IMR-90 (cell line): ENCODE results near the gene MS4A6E. TPM values are rescaled to one million over a fixed set of nuclear protein-coding genes. Genes with fewer than 3 reads are reported as not detected.

Experiments
- ATAC-seq: fragments of 200-7000 bp; cut with Tn5 transposase; 2 replicates; pipeline ENCODE4 v1.9.1; 2020; ENCODE audit warnings: low read depth, mild to moderate bottlenecking, moderate library complexity
- BruUV-seq: library from RNA; stranded (reverse); fragments of 400-500 nt; replicated peaks from 2 replicates; lab custom pipeline; 2021; lab: Mats Ljungman, UMichigan
- CTCF ChIA-PET: fragments of 300-600 bp; formaldehyde crosslinking; extraction: SDS; loops from one replicate; lab custom pipeline; 2021; ENCODE audit warnings: antibody characterized with exemption; lab: Yijun Ruan, JAX
- POLR2A ChIA-PET: fragments of 300-600 bp; sonication (Branson Sonifier 250); formaldehyde crosslinking; loops from one replicate; lab custom pipeline; 2022; ENCODE audit warnings: antibody characterized with exemption; ENCODE audit not compliant: unreplicated experiment; lab: Charles Lee
- DNase-seq: peaks from one replicate; pipeline ENCODE4 v3.0.0; 2013
- H2AFZ ChIP-seq: replicated peaks from 2 replicates; pipeline ENCODE3; 2013; ENCODE audit warnings: low read length, mild to moderate bottlenecking; ENCODE audit not compliant: poor library complexity
- H2AK5ac ChIP-seq: 2 replicates; pipeline ENCODE4 v1.6.1; 2013; ENCODE audit warnings: low read depth, low read length, inconsistent platforms
- H2AK9ac ChIP-seq: replicated peaks from 2 replicates; pipeline ENCODE3; 2013; ENCODE audit warnings: mild to moderate bottlenecking, low read depth, low read length, moderate library complexity; ENCODE audit not compliant: poor library complexity
- H2BK120ac ChIP-seq: 2 replicates; pipeline ENCODE4 v1.6.1; 2013; ENCODE audit warnings: low read depth, low read length, inconsistent platforms
- H2BK15ac ChIP-seq: 3 replicates; pipeline ENCODE4 v1.6.1; 2013; ENCODE audit warnings: low read depth, low read length, inconsistent platforms
- H2BK20ac ChIP-seq: 2 replicates; pipeline ENCODE4 v1.6.1; 2013; ENCODE audit warnings: low read depth, mild to moderate bottlenecking, inconsistent platforms, low read length, moderate library complexity
- H2BK5ac ChIP-seq: 2 replicates; pipeline ENCODE4 v1.6.1; 2013; ENCODE audit warnings: mild to moderate bottlenecking, low read depth, low read length, inconsistent platforms; ENCODE audit not compliant: poor library complexity, severe bottlenecking
- H3K14ac ChIP-seq: replicated peaks from 2 replicates; pipeline ENCODE4 v1.6.1; 2013; ENCODE audit warnings: low read depth, low read length, inconsistent platforms
- H3K18ac ChIP-seq: 2 replicates; pipeline ENCODE4 v1.6.1; 2013; ENCODE audit warnings: low read depth, low read length, control low read depth
- H3K23ac ChIP-seq: 2 replicates; pipeline ENCODE4 v1.6.1; 2013; ENCODE audit warnings: low read depth, low read length, inconsistent platforms
- H3K27ac ChIP-seq: 2 replicates; pipeline ENCODE4 v1.5.1; 2013; ENCODE audit warnings: mild to moderate bottlenecking, control low read depth, low read length; ENCODE audit not compliant: insufficient read depth
- H3K27me3 ChIP-seq: 2 replicates; pipeline ENCODE4 v1.6.1; 2013; ENCODE audit warnings: low read length; ENCODE audit not compliant: control insufficient read depth, insufficient read depth
- H3K36me3 ChIP-seq: 2 replicates; pipeline ENCODE4 v1.6.1; 2013; ENCODE audit warnings: low read length, mixed read lengths; ENCODE audit not compliant: control insufficient read depth, insufficient read depth
- H3K4ac ChIP-seq: 2 replicates; pipeline ENCODE4 v1.6.1; 2013; ENCODE audit warnings: low read depth, low read length, inconsistent platforms
- H3K4me1 ChIP-seq: 2 replicates; pipeline ENCODE4 v1.6.1; 2013; ENCODE audit warnings: low read length, mixed read lengths; ENCODE audit not compliant: control insufficient read depth, insufficient read depth
- H3K4me2 ChIP-seq: 2 replicates; pipeline ENCODE4 v1.6.1; 2013; ENCODE audit warnings: low read depth, mild to moderate bottlenecking, control low read depth, low read length, moderate library complexity
- H3K4me3 ChIP-seq: 2 replicates; pipeline ENCODE4 v1.5.1; 2013; ENCODE audit warnings: low read depth, mild to moderate bottlenecking, control low read depth, low read length, moderate library complexity; ENCODE audit not compliant: insufficient read depth
- H3K56ac ChIP-seq: 2 replicates; pipeline ENCODE4 v1.6.1; 2013; ENCODE audit warnings: low read length, inconsistent platforms; ENCODE audit not compliant: insufficient read depth; ENCODE audit errors: extremely low read depth
- H3K79me1 ChIP-seq, 2 experiments: 2 replicates each; pipeline ENCODE4 v1.6.1; 2013; ENCODE audit warnings: low read length in 2 of 2, inconsistent platforms in 1 of 2, low read depth in 1 of 2
- H3K9ac ChIP-seq: 2 replicates; pipeline ENCODE4 v1.6.1; 2013; ENCODE audit warnings: low read depth, low read length, control low read depth
- H3K9me1 ChIP-seq: 2 replicates; pipeline ENCODE4 v1.6.1; 2013; ENCODE audit warnings: low read length, inconsistent platforms; ENCODE audit not compliant: insufficient read depth
- H3K9me3 ChIP-seq: 2 replicates; pipeline ENCODE4 v1.6.1; 2013; ENCODE audit warnings: low read length; ENCODE audit not compliant: control insufficient read depth, insufficient read depth
- H4K20me1 ChIP-seq: 2 replicates; pipeline ENCODE4 v1.6.1; 2013; ENCODE audit warnings: low read length, inconsistent platforms; ENCODE audit not compliant: insufficient read depth
- H4K5ac ChIP-seq: 2 replicates; pipeline ENCODE4 v1.6.1; 2013; ENCODE audit warnings: mild to moderate bottlenecking, low read depth, low read length, control low read depth
- H4K8ac ChIP-seq, 2 experiments: 2 replicates each; pipeline ENCODE4 v1.6.1; 2013; ENCODE audit warnings: low read depth in 2 of 2, low read length in 2 of 2, control low read depth in 1 of 2, inconsistent platforms in 1 of 2
- H4K91ac ChIP-seq: 2 replicates; pipeline ENCODE4 v1.6.1; 2013; ENCODE audit warnings: low read depth, low read length, inconsistent platforms; ENCODE audit not compliant: insufficient read depth
- CTCF ChIP-seq: conservative IDR thresholded peaks from 2 replicates; pipeline ENCODE4 v1.5.1; 2012; ENCODE audit warnings: mild to moderate bottlenecking, low read depth, low read length, improper control_type of control experiment
- FOS ChIP-seq: fragments of 150-350 bp; IDR thresholded peaks from 2 replicates; pipeline ENCODE4 v1.6.1; 2016; ENCODE audit warnings: low read depth, low read length
- MAFK ChIP-seq: IDR thresholded peaks from 2 replicates; pipeline ENCODE4 v1.6.1; 2012; ENCODE audit warnings: low read depth, low read length, improper control_type of control experiment
- MAZ ChIP-seq: IDR thresholded peaks from 2 replicates; pipeline ENCODE4 v1.6.1; 2012; ENCODE audit warnings: low read depth, mild to moderate bottlenecking, low read length, improper control_type of control experiment, moderate library complexity, borderline replicate concordance
- MXI1 ChIP-seq: IDR thresholded peaks from 2 replicates; pipeline ENCODE4 v1.6.1; 2012; ENCODE audit warnings: low read depth, mild to moderate bottlenecking, low read length, moderate library complexity, borderline replicate concordance
- RCOR1 ChIP-seq: IDR thresholded peaks from 2 replicates; pipeline ENCODE4 v1.6.1; 2012; ENCODE audit warnings: mild to moderate bottlenecking, low read length, improper control_type of control experiment; ENCODE audit not compliant: insufficient replicate concordance
- RFX5 ChIP-seq: IDR thresholded peaks from 2 replicates; pipeline ENCODE4 v1.8.0; 2012; ENCODE audit warnings: low read depth, mild to moderate bottlenecking, low read length, moderate library complexity
- SMC3 ChIP-seq: fragments of 150-350 bp; IDR thresholded peaks from 2 replicates; pipeline ENCODE4 v1.6.1; 2016; ENCODE audit warnings: low read depth, mild to moderate bottlenecking, antibody characterized with exemption, low read length, moderate library complexity
- WGBS, 2 experiments: methylation state at CpG; one replicate each; pipeline versions ENCODE4 v1.1.5 to v1.1.7; 2013; ENCODE audit warnings: missing lambda C conversion rate in 2 of 2; ENCODE audit not compliant: insufficient read length in 1 of 2; ENCODE audit errors: extremely low coverage in 2 of 2; 5-methylcytosine and 5-hydroxymethylcytosine counted together
- dilution Hi-C: fragments of 300-500 bp; cut with HindIII; formaldehyde crosslinking; loops from one replicate; pipeline ENCODE4 v1.14.3; 2018; ENCODE audit warnings: low sequenced_read_pairs; ENCODE audit not compliant: unreplicated experiment
- in situ Hi-C: fragments of 300-500 bp; cut with MboI; formaldehyde crosslinking; loops from 3 replicates; pipeline ENCODE4 v1.14.3; 2019; ENCODE audit warnings: low sequenced_read_pairs, inconsistent platforms, mixed read lengths
- intact Hi-C: fragments of 100-400 bp; cut with micrococcal nuclease; formaldehyde crosslinking; loops from 2 replicates; pipeline ENCODE4 v1.10.0; 2022
- polyA plus RNA-seq, 3 experiments: library from polyadenylated mRNA; depleted of rRNA; stranded (reverse); fragments of >200 nt; gene quantifications; 2 replicates each; pipeline ENCODE4 v1.2.3, GENCODE V29; 2012; ENCODE audit warnings: low replicate concordance in 1 of 3
- total RNA-seq: library from RNA; depleted of rRNA; stranded (reverse); fragments of >200 nt; gene quantifications from 2 replicates; pipeline ENCODE4 v1.2.3, GENCODE V29; 2012

Gene MS4A6E
- total and polyA plus RNA-seq, 2 of the 4 experiments (the other 2 are of a cell fraction) = not detected

- no TSS peak for BruUV-seq
- Histone ChIP-seq H4K91ac (no peak overlapping the region), H3K18ac (no peak overlapping the region), H3K27ac (no peak overlapping the region), H4K20me1 (no peaks in the 10 kb centered on the region), H3K4me2 (no peak overlapping the region), H3K9ac (no peak overlapping the region), H3K4me1 (no peaks in the 10 kb centered on the region), H3K79me1 (no peaks in the 10 kb centered on the region), H3K4ac (no peak overlapping the region), H3K14ac (no peak overlapping the region), H3K9me1 (no peaks in the 10 kb centered on the region), H2AFZ (no peak overlapping the region), H3K23ac (no peak overlapping the region), H3K36me3 (no peaks in the 10 kb centered on the region), H4K8ac (no peak overlapping the region), H2AK5ac (no peak overlapping the region), H2BK20ac (no peak overlapping the region), H3K4me3 (no peak overlapping the region), H4K5ac (no peak overlapping the region), H2AK9ac (no peak overlapping the region), H3K27me3 (no peaks in the 10 kb centered on the region), H3K9me3 (peaks cover 2% of the 10 kb centered on the region; the same call in 1 of the 2 replicates), H3K56ac (no peak overlapping the region), H2BK15ac (no peak overlapping the region), H2BK120ac (no peak overlapping the region), H2BK5ac (no peak overlapping the region)
- ChIA-PET POLR2A (no interaction called here), CTCF (no interaction called here)
- intact Hi-C loops = no loop called here
- no CpG with 5 or more reads among the region's 3 CpGs for WGBS, 2 experiments
- dilution Hi-C loops = no loop called here
- in situ Hi-C loops = no loop called here
- DNase-seq (no peak), ATAC-seq (no peak)
- TF ChIP-seq RCOR1 (no peak), MAFK (no peak), RFX5 (no peak), MAZ (no peak), MXI1 (no peak), CTCF (no peak), FOS (no peak), SMC3 (no peak)
Measured at GRCh38 chr11:60375316-60375715, 48.3 kb downstream of the MS4A6E start.
